Measurements from ENCODE around the gene KREMEN2.
"Not testable (repeated sequence)": the region's sequence is repeated elsewhere in the genome, so short reads cannot be mapped to it uniquely, and the experiment has no call there.

The KREMEN2 gene

DNA sequence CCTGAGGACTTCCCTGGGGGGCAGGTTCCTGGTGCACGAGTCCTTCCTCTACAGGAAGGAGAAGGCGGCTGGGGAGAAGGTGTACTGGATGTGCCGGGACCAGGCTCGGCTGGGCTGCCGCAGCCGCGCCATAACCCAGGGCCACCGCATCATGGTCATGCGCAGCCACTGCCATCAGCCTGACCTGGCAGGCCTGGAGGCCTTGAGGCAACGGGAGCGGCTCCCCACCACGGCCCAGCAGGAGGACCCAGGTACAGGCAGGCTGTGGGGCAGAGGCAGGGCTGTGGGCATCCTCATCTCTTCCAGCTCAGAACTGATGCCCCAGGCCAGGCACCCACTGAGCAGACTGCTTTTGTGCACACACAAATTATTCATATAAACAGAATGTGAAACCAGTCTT, 25.9 kb upstream of the KREMEN2 start:
- no peak for DNase-seq
- intact Hi-C loops (cut with DNase I): no loop called here

DNA sequence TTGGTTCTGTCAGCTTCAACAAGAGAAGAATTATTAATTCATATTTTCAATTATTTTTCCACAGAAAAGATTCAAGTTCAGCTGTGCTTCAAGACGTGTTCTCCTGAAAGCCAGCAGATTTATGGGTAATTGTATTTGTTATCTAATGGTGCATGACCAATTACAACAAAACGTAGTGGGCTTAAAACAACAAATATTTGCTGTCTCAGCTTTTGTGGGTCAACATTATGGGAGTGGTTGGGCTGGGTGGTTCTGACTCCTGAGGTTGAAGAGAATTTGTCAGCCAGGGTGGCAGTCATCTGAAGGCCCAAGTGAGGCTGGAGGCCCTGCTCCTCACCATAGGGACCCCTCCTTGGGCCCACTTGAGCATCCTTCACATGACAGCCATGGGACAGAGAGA, 24.1 kb upstream of the KREMEN2 start:
- DNase-seq: no peak
- intact Hi-C loops (cut with DNase I): no loop called here

DNA sequence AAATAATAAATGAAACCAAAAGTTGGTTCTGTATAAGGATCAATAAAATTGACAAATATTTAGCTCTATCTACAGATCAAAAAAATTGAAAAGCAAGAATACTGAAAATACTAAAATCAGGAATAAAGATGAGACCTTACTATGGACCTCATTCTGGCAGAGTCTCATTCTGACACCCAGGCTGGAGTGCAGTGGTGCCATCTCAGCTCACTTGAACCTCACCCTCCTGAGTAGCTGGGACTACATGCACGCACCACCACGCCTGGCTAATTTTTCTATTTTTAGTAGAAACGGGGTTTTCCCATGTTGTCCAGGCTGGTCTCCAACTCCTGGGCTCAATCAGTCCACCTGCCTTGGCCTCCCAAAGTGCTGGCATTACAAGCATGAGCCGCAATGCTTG, 22.0 kb upstream of the KREMEN2 start:
- intact Hi-C loops (cut with DNase I): no loop called here
- no peak for DNase-seq

DNA sequence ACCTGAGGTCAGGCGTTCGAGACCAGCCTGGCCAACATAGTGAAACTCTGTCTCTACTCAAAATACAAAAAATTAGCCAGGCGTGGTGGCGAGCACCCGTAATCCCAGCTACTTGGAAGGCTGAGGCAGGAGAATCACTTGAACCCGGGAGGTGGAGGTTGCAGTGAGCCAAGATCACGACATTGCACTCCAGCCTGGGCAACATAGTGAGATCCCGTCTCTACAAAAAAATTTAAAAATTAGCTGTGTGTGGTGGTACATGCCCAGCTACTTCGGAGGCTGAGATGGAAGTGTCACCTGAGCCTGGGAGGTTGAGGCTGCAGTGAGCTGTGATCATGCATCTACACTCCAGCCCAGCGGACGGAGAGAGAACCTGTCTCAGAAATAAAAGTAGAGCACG, 20.4 kb upstream of the KREMEN2 start:
- intact Hi-C loops (cut with DNase I): not testable (repeated sequence)

DNA sequence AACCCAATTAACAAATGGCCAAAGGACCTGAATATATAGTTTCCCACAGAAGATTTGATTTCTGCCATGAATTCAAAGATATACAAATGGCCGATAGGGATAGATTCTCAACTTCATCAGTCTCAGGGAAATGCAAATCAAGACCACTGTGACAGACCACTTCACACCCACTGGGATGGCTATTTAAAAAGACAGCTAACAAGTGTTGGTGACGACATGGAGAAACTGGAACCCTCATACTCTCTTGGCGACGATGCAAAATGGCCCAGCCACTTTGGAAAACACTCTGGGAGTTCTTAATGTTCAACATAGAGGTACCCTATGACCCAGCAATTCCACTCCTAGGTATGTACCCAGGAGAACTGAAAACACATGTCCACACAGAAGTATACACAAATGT, 17.4 kb upstream of the KREMEN2 start:
- intact Hi-C loops (cut with DNase I): no loop called here
- no peak for DNase-seq

More for the DNA sequence above, 20.4 kb upstream of the KREMEN2 start:
- not testable (repeated sequence) for DNase-seq

DNA sequence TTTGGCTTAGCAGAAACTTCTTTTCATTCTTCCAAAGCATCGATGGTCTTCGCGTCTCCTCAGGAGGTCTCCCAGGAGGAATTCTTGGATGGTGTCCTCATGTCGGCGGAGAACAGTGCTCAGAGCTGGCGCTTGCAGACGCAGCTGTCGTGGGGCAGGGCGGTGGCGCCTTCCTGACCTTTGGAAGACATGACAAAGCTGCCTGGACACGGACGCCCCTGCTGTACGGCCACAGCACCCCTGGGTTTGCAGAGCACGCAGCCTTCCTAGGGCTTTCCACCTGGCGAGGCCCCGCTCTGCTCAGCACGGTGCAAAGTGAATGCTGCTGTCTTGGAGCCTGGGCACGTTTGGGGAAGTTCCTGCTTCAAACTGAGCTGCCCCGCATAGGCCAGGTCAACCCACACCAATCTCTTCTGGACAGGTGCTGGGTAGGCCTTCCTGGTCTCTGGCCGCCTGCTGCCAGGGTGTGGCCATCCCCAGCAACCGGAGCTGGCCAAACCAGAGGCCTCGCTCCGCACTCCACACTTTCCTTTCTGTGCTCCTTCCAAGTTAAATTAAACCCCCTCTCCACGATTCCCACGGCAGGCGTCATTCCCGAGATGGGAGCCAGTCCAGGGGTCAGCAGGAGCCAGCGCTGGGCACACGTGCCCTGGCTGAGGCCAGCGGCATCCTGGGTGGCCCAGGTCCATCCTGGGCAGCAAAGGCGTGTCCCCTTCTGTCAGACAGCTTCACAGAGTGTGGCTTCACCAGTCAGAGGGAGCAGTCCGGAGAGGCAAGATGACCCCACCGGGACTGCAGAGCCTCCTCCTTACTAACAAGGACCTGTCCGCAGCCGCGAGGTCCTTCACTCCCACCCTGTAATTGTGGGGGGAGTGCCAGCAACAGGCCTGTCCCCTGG, 15.0 kb upstream of the KREMEN2 start:
- peak in 1 of 10 donors; percentile 61 for DNase-seq
- intact Hi-C loops (cut with DNase I): no loop called here

DNA sequence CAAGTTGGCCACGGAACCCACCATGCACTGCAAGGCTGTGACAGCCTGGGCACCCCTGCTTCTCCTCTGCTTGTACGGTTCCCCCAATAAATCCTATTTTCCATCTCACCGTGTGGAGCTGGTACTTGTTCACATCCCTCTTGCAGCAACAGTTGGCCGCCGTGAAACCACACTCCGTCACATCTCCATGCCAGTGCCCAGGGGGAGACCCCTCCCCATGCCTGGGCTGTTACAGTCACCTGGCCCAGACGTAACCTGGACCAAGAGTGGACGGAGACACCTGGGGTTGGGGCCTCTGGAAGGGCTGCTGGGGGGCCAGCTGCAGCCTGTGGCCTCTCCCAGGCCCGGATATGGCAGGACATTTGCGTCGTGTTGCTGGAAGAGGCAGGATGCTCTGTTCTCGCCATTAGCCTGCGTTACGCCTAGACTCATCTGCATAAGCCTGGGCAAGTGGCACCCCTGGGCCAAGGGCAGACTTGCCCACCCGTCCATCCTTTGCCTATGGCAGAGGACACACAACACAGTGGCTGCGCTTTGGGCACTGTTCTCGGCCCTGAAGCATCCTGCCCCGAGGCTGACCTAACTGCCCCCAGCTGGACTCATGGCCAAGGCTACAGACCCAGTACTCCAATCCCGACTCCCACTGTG, 14.2 kb upstream of the KREMEN2 start:
- intact Hi-C loops (cut with DNase I): no loop called here
- DNase-seq: peak in 1 of 10 donors; percentile 61

DNA sequence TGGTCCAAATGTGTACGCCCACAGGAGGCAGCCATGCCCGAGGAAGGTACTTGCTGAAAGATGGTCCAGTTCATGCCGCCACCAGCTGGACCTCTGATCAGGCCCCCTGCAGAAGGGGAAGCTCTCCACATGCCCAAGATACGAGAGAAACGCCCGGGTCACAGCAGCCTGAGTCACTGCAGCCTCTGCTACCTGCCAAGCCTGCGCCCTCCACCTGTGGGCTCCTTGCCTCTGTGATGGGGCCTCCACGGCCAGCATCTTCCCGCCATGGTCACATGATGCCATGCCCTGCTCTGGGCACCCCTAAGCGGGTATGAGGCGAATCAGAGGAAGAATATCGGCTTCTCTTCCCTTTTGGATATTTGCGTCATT, 13.7 kb upstream of the KREMEN2 start:
- DNase-seq: peak in 1 of 10 donors; percentile 41
- intact Hi-C loops (cut with DNase I): no loop called here

DNA sequence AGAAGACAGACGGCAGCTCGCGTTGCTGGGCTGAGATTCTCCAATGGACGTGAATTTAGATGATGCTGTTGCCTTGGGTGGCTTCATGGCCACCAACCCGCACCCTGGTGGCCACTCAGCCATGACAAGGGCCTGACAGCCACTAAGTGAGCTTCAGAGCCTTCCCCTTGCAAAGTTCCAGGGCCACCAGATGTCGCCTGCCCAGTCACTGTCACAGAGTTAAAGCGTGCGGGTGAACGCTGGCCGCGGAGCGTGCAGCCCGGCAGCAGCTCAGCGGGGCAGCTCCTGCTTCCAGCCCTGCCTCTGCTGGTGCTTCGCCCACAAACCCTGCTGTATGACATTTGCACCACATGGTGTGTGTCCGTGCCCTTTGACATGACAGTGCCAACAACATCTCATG, 13.3 kb upstream of the KREMEN2 start:
- intact Hi-C loops (cut with DNase I): no loop called here
- no peak for DNase-seq

DNA sequence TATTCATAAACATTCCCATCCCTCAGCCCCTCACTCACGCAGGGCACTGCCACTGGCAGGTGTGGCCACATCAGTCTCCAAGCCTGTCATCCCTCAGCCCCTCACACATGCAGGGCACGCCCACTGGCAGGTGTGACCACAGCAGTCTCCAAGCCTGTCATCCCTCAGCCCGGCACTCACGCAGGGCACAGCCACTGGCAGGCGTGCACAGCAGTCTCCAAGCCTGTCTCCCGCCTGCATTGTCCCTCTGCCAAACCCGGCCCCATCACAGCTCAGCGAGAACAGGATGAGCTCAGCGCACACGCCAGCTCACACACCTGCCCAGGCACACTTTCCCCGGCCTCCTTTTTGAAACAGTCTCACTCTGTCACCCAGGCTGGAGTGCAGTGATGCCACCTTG, 11.4 kb upstream of the KREMEN2 start:
- peak in 3 of 10 donors; percentile 58 to 89 (median 82) for DNase-seq
- intact Hi-C loops (cut with DNase I): no loop called here

DNA sequence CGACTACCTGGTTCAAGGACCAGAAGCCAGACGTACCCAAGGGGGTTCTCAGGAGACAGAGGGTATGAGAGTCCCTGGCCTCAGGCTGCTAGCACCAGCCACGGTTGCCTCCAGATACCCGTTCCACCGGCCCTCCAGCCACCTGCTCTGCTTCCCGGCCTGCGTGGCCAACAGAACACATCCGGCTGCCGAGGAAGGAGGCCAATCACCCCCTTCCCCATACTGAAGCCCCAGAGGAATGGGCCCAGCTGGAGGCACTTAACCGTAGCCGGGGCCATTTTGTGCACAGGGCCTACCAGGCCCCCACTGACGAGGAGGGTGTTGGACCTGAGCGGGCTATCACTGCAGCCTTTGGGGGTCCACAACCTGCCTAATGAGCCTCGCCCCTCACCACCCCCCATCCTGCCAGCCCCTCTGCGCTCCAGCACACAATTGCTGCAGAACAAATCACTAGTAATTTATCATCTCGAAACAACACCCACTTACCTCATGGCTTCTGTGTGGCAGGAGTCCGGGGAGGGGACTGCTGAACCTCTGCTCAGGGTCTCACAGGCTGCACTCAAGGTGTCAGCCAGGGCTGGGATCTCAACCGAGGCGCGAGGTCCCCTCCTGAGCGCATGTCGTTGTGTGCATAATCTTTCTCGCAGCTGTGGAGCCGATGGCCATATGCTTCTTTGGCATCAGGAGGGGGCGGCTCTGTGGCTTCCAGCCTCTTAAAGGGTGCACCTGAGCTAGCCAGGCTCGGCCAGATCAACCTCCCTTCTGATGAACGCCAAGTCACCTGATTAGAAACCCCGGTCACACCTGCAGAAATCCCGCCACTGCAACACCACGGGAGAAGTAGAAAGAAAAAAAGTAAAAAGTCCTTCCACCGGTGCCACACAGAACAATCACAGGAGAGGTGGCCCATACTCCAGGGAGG, 10.1 kb upstream of the KREMEN2 start:
- peak in 1 of 10 donors; percentile 59 for DNase-seq
- intact Hi-C loops (cut with DNase I): no loop called here

DNA sequence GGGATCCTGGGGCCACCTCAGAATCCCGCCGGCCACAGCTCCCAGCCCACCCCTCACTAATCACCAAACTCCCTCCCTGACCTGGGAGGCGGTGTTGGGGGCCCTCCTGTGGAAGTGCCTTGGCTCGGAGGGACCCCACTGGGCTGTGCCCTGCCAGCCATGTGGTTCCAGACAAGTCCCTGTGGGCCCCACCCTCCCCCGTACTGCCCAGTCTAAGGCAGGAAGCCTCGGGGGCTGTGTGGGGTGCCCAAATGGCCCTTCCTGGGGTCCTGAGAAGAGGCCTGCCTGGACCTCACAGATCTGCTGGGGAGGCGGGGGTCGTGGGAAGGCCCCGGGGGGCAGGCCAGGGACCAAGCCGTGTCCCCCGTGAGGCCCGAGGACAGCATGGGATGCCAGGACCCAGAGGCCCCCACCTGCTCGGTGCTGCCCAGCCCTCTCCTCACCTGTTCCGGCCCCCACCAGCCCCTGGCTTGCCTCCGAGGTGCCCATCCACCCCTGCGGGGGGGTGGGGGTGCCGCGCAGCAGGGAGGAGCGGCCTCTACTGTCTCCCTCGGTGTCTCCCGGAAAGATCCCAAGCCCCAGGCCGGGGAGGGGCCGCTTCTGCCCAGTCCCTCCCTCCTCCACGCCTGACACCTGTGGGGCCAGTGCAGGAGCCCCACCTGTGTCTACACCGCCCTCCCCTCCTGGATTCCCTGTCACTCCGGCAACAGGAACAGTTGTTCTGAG, 9.3 kb upstream of the KREMEN2 start:
- intact Hi-C loops (cut with DNase I): no loop called here
- DNase-seq: peak in 1 of 10 donors; percentile 35

DNA sequence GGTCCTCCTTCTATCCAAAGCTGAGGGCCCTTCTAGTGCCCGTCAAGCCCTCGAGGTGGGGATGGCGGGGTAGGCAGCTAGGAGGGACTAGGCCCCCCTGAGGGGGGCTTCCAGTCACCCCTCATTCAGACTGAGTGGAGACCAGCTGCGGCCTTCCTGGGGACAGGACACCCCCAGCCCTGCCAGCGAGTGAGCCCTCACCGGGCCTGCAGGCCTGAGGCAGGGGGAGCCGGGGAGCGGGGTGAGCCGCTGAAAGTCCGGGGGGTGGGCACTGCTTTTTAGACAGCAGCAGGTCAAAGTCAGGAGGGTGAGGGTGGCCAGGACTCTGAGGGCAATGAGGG, 8.7 kb upstream of the KREMEN2 start:
- intact Hi-C loops (cut with DNase I): no loop called here
- no peak for DNase-seq

DNA sequence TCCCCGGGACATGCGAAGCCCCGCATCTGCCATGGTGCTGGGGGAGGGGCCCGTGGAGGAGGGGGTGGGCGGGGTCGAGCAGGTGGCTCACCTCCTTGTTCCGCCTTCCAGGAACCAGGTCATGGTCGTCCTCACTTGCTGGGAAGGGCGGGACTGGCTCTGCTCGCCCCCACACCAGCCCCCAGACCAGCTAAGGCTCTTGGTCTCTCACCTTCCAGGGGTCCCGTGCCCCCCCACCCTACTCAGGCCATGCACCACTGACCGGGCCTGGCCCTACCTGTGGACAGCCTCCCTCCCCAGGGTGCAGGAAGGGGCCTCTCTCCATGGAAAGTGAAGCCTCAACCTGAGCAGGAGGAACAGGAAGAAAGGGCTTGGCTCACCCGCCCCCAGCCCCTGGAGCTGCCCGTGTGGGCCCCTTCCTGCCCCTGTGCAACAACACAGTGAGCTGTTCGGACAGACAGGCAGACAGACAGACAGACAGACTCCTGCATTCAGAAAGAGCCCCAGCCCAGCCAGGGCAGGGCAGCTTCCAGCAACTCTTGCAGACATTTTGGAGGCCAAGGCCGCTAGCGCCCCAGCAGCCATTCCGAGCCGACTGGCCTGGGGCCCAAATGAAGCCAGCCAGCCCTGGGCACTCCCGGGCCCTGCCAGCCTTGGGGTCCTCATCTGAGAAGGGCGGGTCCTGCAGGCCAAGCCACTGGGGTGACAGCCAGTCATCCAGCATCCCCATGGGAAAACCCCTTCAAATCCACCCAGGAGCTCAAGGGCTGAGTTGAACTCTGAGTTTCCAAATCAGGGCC, 8.1 kb upstream of the KREMEN2 start:
- intact Hi-C loops (cut with DNase I): no loop called here
- peak in 1 of 10 donors; percentile 65 for DNase-seq

DNA sequence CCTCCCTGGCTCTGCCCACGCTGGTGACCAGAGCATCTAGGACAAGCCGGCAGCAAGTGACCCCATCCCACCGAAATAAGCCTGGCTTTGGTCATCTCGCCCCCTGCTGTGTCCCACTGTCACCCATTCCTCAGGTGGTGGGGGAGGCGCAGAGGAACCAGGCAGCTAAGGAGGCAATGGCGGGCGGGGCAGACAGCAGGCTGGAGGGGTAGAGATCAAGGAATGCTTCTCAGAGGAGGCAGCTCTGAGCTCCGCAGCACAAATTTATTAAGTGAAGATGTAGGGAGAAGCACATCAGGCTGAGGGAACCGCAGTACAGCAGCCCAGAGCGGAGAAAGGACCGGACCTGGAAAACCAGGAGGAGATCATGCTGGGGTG, 7.5 kb upstream of the KREMEN2 start:
- intact Hi-C loops (cut with DNase I): no loop called here
- peak in 1 of 10 donors; percentile 30 for DNase-seq

DNA sequence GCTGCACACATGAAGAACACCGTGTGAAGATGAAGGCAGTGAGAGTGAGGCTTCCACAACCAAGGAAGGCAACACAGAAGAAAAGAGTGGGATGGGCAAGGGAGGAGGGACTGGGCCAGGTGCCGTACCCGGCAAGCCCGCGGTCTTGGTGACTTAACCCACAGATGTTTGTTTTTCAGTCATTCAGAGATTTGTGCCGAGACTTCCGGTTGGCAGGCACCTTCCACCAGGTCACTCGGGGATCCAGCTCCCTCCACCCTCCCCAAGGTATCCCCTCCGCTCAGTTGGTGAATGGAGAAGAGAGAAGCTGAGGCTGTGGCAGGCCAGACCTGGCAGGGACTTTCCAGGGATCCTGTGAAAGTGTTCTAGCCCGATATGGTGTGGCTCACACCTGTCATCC, 4.9 kb upstream of the KREMEN2 start:
- intact Hi-C loops (cut with DNase I): no loop called here
- peak in 1 of 10 donors; percentile 61 for DNase-seq

DNA sequence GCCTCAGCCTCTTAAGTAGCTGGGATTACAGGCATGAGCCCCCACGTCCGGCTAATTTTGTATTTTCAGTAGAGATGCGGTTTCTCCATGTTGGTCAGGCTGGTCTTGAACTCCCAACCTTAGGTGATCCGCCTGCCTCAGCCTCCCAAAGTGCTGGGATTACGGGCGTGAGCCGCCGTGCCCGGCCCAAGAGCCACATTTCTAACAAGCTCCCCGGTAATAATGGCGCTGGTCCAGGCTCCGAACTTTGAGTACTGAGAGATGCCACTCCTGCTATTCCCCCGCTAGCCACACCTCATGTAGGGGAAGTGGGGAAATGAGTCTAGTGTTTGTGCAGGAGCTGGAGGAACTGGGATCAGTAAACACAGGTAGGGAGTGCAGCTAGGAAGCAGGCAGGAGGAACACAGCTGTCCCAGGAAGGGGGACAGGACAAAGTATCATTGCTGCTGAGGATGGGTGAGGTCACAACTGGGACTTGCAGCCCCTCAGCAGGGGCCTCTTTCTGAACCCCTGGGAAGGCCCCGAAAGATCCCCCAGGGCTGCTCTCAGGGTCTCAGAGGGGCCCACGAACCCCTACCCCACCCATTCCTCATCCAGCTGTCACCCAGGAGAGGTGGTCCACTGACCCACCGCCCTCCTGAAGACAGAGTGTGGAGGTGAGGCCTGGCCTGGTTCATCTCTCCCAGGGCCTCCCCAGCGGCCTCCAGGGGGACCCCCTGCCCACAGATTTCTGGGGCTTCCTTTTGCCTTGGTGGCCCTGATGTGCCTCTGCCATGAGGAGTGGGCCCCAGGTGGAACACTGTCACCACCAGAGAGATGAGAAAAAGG, 3.7 kb upstream of the KREMEN2 start:
- intact Hi-C loops (cut with DNase I): no loop called here
- DNase-seq: peak in 1 of 10 donors; percentile 52

DNA sequence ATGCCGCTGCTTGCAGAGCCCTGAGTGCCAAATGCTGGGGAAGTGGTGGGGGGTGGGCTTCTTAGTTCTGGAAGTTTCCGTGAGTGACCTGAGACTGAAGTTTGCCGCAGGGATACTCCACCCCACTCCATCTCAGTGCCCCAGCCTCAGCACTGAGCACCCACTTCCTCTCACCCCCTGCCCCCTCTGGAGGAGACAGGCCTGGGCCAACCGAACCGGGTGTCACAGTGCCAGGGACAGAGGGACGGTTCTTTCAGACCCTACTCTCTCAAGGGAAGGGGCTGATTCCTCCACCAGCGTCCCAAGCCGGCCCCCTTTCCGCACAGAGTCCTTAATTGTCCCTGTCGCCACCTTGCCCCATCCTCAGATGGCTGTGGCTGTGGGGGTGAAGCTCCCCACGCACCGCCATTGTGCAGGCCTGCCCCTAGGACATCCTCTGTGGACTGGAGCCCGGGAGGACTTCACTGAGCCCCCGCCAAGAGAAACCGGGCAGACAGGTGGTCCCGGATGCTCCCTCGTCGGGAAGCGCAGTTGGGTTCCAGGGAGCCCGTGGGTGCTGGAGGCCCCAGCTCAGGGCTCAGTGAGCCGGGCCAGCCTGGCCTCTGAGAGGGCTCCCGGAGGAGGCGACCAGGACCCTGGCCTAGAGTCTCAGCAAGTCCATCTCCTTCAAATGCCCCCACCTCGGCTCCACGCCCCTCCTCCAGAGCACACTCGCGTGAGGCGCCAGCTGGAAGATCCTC, 1.6 kb upstream of the KREMEN2 start:
- intact Hi-C loops (cut with DNase I): no loop called here
- DNase-seq: peak in 2 of 10 donors; percentile 75 to 79

All from posterior cingulate gyrus (tissue), 11 donors.